HK-2 (cell line): Measurements from ENCODE around the gene RBMS1.

ENCODE experiments used
- DNase-seq: peaks from one replicate; pipeline ENCODE4 v3.0.0-alpha.2; 2018; ENCODE audit not compliant: unreplicated experiment

Gene RBMS1

DNA sequence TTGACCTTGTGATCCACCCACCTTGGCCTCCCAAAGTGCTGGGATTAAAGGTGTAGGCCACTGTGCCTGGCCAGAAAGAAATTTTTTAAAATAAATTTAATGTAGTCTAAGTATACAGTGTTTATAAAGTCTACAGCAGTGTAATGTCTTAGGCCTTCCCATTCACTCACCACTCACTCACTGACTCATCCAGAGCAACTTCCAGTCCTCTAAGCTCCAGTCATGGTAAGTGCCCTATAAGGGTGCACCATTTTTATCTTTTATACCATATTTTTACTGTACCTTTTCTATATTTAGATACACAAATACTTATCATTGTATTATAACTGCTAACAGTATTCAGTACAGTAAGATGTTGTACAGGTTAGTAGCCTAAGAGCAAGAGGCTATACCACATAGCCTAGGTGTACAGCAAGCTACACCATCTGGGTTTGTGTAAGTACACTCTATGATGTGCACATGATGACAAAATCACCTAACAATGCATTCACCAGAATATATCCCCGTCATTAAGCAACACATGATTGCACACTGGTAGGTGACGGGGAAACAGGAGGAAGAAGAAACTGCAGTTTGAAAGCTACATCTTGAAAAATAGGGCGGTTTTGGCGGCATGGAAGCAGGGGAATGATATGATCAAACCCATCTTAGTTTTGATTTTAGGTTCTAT is 188.4 kb downstream of the RBMS1 start:
- no peak for DNase-seq

- no peak for DNase-seq
Measured at GRCh38 chr2:160303527-160303926, 190.1 kb downstream of the RBMS1 start.

DNA sequence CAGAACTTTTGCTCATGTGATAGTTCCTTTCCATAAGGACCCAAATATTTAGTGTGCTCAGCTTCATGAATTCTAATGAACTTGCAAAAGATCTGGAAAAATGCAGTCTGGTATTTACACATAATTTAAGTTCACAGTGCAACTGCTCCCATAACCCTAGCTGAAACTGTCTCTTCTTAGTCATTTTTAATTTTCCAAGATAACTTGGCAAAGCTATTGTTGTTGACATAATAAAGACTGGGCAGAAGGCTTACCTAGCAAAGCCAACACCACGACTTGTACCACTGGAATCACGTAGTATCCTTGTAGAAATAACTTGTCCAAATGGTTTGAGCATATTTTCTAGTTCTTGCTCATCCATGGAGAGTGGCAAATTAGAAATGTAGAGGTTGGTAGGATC is 190.5 kb downstream of the RBMS1 start:
- no peak for DNase-seq

GRCh38 chr2:160301420-160301819 is 192.2 kb downstream of the RBMS1 start:
- DNase-seq: no peak

GRCh38 chr2:160300203-160300602 is 193.4 kb downstream of the RBMS1 start:
- DNase-seq: no peak

GRCh38 chr2:160299540-160299939 is 194.1 kb downstream of the RBMS1 start:
- DNase-seq: no peak

DNA sequence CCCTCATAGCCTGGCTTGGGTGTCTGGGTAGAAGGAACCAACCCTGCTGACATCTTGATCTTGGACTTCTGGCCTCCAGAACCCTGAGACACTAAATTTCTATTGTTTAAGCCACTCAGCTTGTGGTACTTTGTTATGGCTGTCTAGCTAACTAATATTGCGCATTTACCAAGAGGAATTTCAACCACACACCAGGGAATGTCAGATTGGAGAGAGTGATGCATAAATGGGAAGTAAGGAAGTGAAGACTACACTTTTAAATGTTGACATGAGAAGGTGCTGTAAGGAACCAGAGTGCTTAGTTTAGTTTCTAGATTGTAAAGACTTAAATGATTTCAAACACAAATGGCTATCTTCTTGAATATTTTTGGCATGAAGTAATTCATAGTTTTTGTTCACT is 194.6 kb downstream of the RBMS1 start:
- DNase-seq: no peak

- DNase-seq: no peak
Measured at GRCh38 chr2:160295519-160296207, 197.9 kb downstream of the RBMS1 start.

DNA sequence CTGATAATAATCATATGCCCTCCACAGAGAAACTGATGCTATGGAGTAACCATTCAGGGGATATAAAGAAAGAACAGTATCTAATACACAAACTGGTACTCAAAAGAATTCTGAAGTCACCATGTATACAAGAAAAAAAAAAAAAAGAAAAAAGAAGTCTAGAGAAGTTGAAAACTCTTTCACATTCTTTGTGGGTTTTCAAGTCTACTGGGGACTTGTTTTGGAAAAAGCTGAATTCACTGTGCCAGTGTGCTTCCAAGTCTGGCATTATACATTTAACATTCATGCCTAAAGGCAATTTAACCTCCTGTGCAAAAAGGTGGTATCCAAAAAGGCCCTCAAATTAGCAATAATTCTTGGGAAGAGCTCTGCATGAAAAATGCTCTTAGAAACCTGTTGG is 198.7 kb downstream of the RBMS1 start:
- no peak for DNase-seq

DNA sequence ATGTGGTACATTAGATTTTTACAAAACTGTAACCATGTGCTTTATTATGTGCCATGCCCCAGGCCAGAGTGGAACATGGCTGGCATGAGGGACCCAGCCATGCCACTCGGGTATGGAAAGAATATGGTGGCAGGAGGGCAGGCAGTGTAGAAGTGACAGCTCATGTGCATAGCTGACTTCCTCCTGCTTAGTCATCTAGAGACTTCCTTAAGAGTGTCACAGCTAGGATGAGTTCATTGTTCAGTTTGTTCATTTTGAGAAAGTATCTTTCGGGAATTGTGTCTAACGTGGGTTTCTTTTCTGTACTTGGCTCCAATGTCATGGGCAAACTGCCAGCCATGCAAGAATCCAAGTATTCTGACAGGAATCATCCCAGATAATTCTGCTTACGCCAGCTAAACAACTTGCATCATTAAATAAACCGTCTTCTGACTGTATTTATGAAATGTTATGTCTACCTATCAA is 199.2 kb downstream of the RBMS1 start:
- no peak for DNase-seq

DNA sequence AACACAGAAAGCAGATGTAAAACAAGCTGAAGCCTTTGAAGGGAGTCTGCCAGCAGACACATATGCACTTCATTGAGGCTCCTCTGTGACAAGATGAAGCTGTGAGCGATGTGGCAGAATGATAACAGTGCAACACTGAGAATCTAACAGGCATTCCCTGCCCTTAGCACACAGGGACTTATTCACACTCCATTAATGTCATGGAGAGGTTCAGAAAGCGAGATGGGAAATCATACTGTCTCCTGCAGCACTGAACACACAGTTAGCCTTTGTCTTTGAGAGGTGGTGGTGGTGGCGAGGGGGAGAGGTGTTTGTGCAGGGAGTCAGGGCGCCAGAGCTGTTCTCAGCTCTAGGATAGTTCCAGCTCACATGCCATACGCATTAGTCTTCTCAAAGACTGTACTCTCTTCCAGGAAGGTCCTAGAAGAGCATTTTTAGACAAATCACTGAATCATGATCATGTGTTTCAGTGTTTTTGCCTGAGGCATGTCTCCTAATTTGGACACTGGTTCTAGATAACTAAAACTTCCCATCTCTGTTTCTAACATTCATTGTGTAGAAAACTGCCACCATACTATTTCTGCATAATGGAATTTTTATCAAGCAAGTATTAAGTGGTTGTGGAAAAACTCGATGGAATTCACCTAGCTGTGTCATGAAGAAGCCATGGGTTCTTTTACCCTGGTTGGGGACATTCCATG is 200.1 kb downstream of the RBMS1 start:
- no peak for DNase-seq

DNA sequence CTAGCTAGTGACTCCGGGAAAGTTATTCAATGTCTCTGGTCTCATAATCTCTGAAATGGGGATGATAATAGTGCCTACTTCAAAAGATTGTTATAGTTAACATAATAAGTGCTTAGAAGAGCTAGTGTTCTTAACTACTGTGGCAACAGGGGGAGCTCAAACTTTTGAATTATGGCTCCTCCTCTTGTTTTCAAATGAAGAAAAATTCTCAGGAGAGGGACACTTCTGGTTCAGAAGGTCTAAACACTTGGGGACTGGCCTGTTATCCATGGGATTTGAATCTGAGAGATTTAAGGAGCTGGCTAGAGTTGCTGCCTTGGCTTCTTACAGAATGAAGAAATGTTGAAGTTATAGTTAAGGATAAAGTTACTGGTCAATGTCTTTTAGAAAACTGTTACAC is 201.4 kb downstream of the RBMS1 start:
- no peak for DNase-seq

DNA sequence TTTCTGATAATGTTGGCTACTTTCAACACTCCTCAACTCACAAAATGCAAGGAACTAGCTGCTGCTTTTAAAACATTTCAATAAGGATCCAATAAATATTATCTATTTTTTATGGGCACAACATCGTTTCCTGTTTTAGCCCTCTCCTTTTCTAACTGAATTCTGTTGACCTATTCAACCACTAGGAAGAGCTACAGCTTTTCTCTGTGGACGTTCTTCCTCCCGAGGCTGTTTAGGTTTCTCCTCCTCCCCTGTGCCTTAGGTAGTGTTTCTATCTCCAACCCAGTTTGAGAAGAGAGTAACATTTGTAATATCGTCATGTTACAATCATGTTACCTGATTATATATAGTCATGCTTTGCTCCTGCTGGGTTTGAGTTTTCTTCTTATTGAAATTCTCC is 202.2 kb downstream of the RBMS1 start:
- no peak for DNase-seq

GRCh38 chr2:160290598-160290997 is 203.0 kb downstream of the RBMS1 start:
- DNase-seq: no peak

DNA sequence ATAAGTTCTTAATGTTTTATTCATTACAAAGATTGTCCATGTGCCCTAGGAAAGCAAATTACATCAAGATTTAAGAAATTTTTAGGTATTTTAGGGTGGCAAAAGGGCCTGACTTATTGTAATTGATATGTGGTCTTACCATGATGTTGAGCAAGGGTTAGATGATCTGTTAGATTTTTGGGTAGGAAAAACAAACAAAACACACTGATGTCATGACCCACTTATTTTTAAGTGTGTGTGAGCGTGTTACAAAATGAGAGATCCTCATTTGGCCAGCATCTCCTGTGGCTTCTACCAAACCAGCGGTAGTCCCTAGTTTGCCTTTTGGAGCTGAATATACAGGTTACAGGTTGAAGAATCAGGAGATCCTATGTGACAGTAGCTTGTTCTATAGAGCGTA is 203.8 kb downstream of the RBMS1 start:
- no peak for DNase-seq

- no peak for DNase-seq
Measured at GRCh38 chr2:160289126-160289525, 204.5 kb downstream of the RBMS1 start.

GRCh38 chr2:160288324-160288723 is 205.3 kb downstream of the RBMS1 start:
- DNase-seq: no peak

- DNase-seq: no peak
Measured at GRCh38 chr2:160287476-160287875, 206.1 kb downstream of the RBMS1 start.

DNA sequence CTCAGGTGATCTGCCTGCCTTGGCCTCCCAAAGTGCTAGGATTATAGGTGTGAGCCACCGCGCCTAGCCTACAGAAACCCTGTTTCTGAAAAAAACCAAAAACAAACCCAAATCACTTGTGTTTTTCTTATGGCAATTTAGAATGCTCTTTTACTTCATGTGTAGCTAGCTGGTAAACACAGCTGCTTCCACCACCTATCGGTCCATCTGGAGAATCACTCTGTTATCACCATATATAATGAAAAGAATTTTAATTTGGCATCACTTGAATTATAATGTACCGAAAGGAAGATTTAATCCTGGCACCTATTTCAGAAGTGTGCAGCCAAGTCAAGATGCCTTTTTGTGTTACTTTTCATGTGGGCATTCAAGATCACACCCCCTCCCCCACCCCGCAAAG is 207.1 kb downstream of the RBMS1 start:
- DNase-seq: no peak

GRCh38 chr2:160283675-160284074 is 209.9 kb downstream of the RBMS1 start:
- no peak for DNase-seq

DNA sequence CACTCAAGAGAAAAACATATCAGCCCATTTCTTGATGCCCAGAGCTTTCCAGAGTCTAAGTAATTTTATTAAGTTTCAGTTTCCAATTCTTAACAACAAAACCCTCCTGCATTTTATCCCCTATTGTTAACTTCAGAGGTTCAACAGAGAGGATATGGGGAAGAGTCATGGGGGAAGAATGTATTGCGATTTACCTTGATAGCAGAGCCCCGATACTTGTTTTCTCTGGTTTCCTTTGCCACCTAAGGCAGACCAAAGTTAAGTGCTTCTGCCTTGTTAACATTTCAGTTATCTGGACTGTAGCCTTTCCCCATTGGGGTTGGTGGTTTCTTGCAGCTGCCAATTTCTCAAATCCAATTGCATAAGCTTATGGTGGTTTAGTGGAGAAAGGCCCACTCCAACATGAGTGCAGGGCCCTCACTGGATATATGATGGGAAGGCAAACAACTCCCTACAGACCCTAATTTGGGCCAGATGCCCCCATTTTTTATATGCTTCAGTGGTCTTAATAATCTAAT is 211.5 kb downstream of the RBMS1 start:
- no peak for DNase-seq

DNA sequence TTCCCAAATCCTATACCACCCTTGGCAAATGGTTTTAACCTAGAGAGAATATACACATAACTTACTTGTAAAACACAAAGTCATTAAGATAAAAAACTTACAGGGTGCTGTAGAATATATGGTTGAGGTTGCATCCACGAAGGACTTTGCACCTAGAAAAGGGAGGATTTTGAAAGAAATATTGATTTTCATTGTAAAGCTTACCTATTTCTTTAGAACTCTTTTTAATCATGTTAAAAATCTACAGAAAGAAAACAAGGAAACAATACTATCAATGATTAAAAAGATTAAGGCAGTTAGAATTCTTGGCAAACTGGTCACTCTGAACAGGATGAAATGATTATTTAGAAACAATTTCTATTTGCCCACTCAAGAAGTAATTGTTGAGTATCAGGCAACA is 212.4 kb downstream of the RBMS1 start:
- DNase-seq: no peak
